PC-3 (cell line): ENCODE results near the gene CTNNA3. TPM values are rescaled to one million over a fixed set of nuclear protein-coding genes. Genes with fewer than 3 reads are reported as not detected.

ENCODE experiments used
- ATAC-seq: fragments of 200-7000 bp; cut with Tn5 transposase; 2 replicates; pipeline ENCODE4 v1.9.1; 2020; ENCODE audit warnings: mild to moderate bottlenecking, moderate library complexity
- BruUV-seq: library from RNA; stranded (reverse); fragments of 400-500 nt; replicated peaks from 2 replicates; lab custom pipeline; 2021; lab: Mats Ljungman, UMichigan
- CTCF ChIA-PET: fragments of 300-600 bp; sonication (Branson Sonifier 250); formaldehyde crosslinking; loops from one replicate; lab custom pipeline; 2022; ENCODE audit warnings: antibody characterized with exemption; lab: Charles Lee
- POLR2A ChIA-PET: fragments of 300-600 bp; sonication (Branson Sonifier 250); formaldehyde crosslinking; loops from one replicate; lab custom pipeline; 2022; ENCODE audit warnings: antibody characterized with exemption; ENCODE audit not compliant: unreplicated experiment; lab: Charles Lee
- DNase-seq: peaks from one replicate; pipeline ENCODE4 v3.0.0-alpha.2; 2015
- H2AFZ ChIP-seq: fragments of 300-600 bp; sonication (generic); 2 replicates; pipeline ENCODE4 v1.6.0; 2016; ENCODE audit warnings: antibody characterized with exemption, low read length
- H3F3A ChIP-seq: fragments of 300-600 bp; sonication (generic); one replicate; pipeline ENCODE4 v1.6.0; 2017; ENCODE audit warnings: antibody characterized with exemption, low read length, control low read depth, mild to moderate bottlenecking; ENCODE audit not compliant: unreplicated experiment
- H3K27ac ChIP-seq: fragments of 300-600 bp; sonication (generic); 2 replicates; pipeline ENCODE4 v1.5.1; 2016; ENCODE audit warnings: mild to moderate bottlenecking, low read length
- H3K27me3 ChIP-seq: fragments of 300-600 bp; sonication (generic); 2 replicates; pipeline ENCODE4 v1.6.1; 2016; ENCODE audit warnings: low read length, mixed read lengths
- H3K36me3 ChIP-seq: fragments of 300-600 bp; sonication (generic); 2 replicates; pipeline ENCODE4 v1.6.1; 2016; ENCODE audit warnings: low read depth, mixed run types, low read length, mixed read lengths
- H3K4me1 ChIP-seq: fragments of 300-600 bp; sonication (generic); 2 replicates; pipeline ENCODE4 v1.5.1; 2016; ENCODE audit warnings: low read length; ENCODE audit not compliant: insufficient read depth
- H3K4me2 ChIP-seq: fragments of 300-600 bp; sonication (generic); 2 replicates; pipeline ENCODE4 v1.6.0; 2016; ENCODE audit warnings: low read length
- H3K4me3 ChIP-seq: fragments of 300-600 bp; sonication (generic); 2 replicates; pipeline ENCODE4 v1.5.1; 2016; ENCODE audit warnings: mild to moderate bottlenecking, low read length, mixed read lengths
- H3K79me2 ChIP-seq: fragments of 300-600 bp; sonication (generic); 2 replicates; pipeline ENCODE4 v1.6.1; 2017; ENCODE audit warnings: low read length, mixed read lengths
- H3K9ac ChIP-seq: fragments of 300-600 bp; sonication (generic); 2 replicates; pipeline ENCODE4 v1.6.0; 2016; ENCODE audit warnings: mild to moderate bottlenecking, low read length
- H3K9me2 ChIP-seq: fragments of 300-600 bp; sonication (generic); replicated peaks from 2 replicates; pipeline ENCODE4 v1.6.1; 2016; ENCODE audit warnings: mixed run types, low read length, mixed read lengths
- H3K9me3 ChIP-seq: fragments of 300-600 bp; sonication (generic); 2 replicates; pipeline ENCODE4 v1.6.1; 2016; ENCODE audit warnings: low read length, mixed read lengths
- H4K20me1 ChIP-seq: fragments of 300-600 bp; sonication (generic); 2 replicates; pipeline ENCODE4 v1.6.1; 2016; ENCODE audit warnings: low read length, mixed read lengths
- EZH2 ChIP-seq: fragments of 300-600 bp; sonication (generic); IDR thresholded peaks from one replicate; pipeline ENCODE4 v1.6.1; 2017; ENCODE audit warnings: antibody characterized with exemption, mild to moderate bottlenecking, low read length; ENCODE audit not compliant: unreplicated experiment
- EZH2phosphoT487 ChIP-seq: fragments of 300-600 bp; sonication (generic); IDR thresholded peaks from 2 replicates; pipeline ENCODE4 v1.6.1; 2018; ENCODE audit warnings: mild to moderate bottlenecking, antibody characterized with exemption, low read length, borderline replicate concordance
- intact Hi-C: fragments of 100-400 bp; cut with micrococcal nuclease; formaldehyde crosslinking; loops from 2 replicates; pipeline ENCODE4 v1.9.0; 2023
- total RNA-seq: library from RNA; depleted of rRNA; stranded (reverse); fragments of >200 nt; gene quantifications from 2 replicates; pipeline ENCODE4 v1.2.3, GENCODE V29; 2014
- TF ChIP-seq, protein P1 (sequence below): fragments of 300-600 bp; sonication (generic); conservative IDR thresholded peaks from 2 replicates; pipeline ENCODE4 v1.5.1; 2017; ENCODE audit warnings: antibody characterized with exemption, low read depth, mild to moderate bottlenecking, low read length

The CTNNA3 gene
- total RNA-seq, 1 experiment from 2014 or later, result 1.9 TPM

GRCh38 chr10:66189271-66189670, 1506.7 kb downstream of the CTNNA3 start:
- Histone ChIP-seq H3K4me3 (no peak overlapping the region), H3K36me3 (no peaks in the 10 kb centered on the region), H4K20me1 (no peaks in the 10 kb centered on the region), H3K4me1 (no peaks in the 10 kb centered on the region), H3K9me3 (no peaks in the 10 kb centered on the region), H3K79me2 (no peaks in the 10 kb centered on the region), H3K4me2 (no peak overlapping the region), H3K27me3 (no peaks in the 10 kb centered on the region), H3K27ac (no peak overlapping the region), H3K9ac (no peak overlapping the region), H3K9me2 (no peaks in the 10 kb centered on the region), H3F3A (no peaks in the 10 kb centered on the region), H2AFZ (no peak overlapping the region)
- TF ChIP-seq, protein P1, sequence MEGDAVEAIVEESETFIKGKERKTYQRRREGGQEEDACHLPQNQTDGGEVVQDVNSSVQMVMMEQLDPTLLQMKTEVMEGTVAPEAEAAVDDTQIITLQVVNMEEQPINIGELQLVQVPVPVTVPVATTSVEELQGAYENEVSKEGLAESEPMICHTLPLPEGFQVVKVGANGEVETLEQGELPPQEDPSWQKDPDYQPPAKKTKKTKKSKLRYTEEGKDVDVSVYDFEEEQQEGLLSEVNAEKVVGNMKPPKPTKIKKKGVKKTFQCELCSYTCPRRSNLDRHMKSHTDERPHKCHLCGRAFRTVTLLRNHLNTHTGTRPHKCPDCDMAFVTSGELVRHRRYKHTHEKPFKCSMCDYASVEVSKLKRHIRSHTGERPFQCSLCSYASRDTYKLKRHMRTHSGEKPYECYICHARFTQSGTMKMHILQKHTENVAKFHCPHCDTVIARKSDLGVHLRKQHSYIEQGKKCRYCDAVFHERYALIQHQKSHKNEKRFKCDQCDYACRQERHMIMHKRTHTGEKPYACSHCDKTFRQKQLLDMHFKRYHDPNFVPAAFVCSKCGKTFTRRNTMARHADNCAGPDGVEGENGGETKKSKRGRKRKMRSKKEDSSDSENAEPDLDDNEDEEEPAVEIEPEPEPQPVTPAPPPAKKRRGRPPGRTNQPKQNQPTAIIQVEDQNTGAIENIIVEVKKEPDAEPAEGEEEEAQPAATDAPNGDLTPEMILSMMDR, result no peak
- TF ChIP-seq EZH2phosphoT487, result no peak
- TF ChIP-seq EZH2, result no peak
- ChIA-PET CTCF (no interaction called here), POLR2A (interaction anchor here (0.6 kb wide), 1 partner anchor 457 kb away, joined by 5 read pairs; no protein-coding TSS in a partner anchor)
- DNase-seq, result no peak
- ATAC-seq, result no peak
- no TSS peak for BruUV-seq
- intact Hi-C loops, result no loop called here

DNA sequence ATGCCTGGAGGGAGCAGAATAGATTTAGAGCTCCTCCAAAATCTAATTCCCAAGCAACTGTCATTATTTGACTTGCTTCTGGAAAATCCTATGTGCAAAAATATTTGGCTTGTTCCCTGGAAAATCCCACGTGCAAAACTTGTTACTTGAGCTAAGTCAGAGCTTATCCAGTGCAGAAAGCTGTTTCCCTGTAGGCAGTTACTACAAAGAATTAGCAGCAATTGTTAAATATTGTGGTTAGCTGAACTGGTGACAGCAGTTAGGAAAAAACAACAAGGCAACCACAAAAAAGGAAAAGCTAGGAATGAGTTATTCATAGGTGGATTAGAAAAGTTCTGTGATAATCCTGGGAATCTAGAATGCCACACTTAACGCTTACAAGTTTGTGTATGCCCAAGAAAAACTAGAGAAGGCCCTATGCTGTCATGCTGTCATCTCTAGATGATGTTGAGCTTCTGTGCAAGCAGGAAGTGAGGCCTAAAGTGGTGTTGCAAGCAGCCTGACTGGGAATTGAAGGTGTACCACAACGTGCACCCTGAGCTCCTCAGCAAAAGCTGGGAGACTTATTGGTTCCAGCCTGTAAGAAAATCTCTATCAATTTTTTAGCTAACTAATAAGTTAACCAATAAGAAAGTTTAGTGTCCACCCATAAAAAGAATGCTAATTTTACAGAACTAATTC, 1508.8 kb downstream of the CTNNA3 start:
- Histone ChIP-seq H3K4me3 (no peak overlapping the region), H3K9me2 (no peaks in the 10 kb centered on the region), H3K36me3 (no peaks in the 10 kb centered on the region), H3K27me3 (no peaks in the 10 kb centered on the region), H3K4me2 (no peak overlapping the region), H4K20me1 (no peaks in the 10 kb centered on the region), H3K27ac (no peak overlapping the region), H3K9ac (no peak overlapping the region), H3F3A (no peaks in the 10 kb centered on the region), H3K9me3 (no peaks in the 10 kb centered on the region), H2AFZ (no peak overlapping the region), H3K79me2 (no peaks in the 10 kb centered on the region), H3K4me1 (no peaks in the 10 kb centered on the region)
- DNase-seq, result peak; percentile 26
- ChIA-PET CTCF (no interaction called here), POLR2A (no interaction called here)
- BruUV-seq, result no TSS peak
- peak; percentile 11; the same call in 1 of the 2 replicates for ATAC-seq
- intact Hi-C loops, result no loop called here
- TF ChIP-seq, protein P1, result no peak
- TF ChIP-seq EZH2, result no peak
- TF ChIP-seq EZH2phosphoT487, result no peak

GRCh38 chr10:66183028-66183427, 1513.0 kb downstream of the CTNNA3 start:
- BruUV-seq, result no TSS peak
- H3F3A ChIP-seq, result no peaks in the 10 kb centered on the region
- no peaks in the 10 kb centered on the region for H3K79me2 ChIP-seq
- 0 out of 2 replicates have a peak overlapping the region, but pooled peaks have one; percentile 27 for H2AFZ ChIP-seq
- no peak overlapping the region for H3K27ac ChIP-seq
- H3K9me2 ChIP-seq, result no peaks in the 10 kb centered on the region
- DNase-seq, result no peak
- no peak for ATAC-seq
- ChIA-PET POLR2A (no interaction called here), CTCF (no interaction called here)
- no peak overlapping the region for H3K9ac ChIP-seq
- no peak for TF ChIP-seq EZH2
- TF ChIP-seq, protein P1, result no peak
- no peaks in the 10 kb centered on the region for H4K20me1 ChIP-seq
- H3K27me3 ChIP-seq, result no peaks in the 10 kb centered on the region
- intact Hi-C loops, result loop anchor here (5.0 kb wide), 2 partner anchors 431 to 749 kb away; no protein-coding TSS in a partner anchor
- H3K4me3 ChIP-seq, result no peak overlapping the region
- no peaks in the 10 kb centered on the region for H3K36me3 ChIP-seq
- no peaks in the 10 kb centered on the region for H3K4me1 ChIP-seq
- no peak overlapping the region for H3K4me2 ChIP-seq
- H3K9me3 ChIP-seq, result no peaks in the 10 kb centered on the region
